ENCODE results near the gene LDLRAD3.

The LDLRAD3 gene

DNA sequence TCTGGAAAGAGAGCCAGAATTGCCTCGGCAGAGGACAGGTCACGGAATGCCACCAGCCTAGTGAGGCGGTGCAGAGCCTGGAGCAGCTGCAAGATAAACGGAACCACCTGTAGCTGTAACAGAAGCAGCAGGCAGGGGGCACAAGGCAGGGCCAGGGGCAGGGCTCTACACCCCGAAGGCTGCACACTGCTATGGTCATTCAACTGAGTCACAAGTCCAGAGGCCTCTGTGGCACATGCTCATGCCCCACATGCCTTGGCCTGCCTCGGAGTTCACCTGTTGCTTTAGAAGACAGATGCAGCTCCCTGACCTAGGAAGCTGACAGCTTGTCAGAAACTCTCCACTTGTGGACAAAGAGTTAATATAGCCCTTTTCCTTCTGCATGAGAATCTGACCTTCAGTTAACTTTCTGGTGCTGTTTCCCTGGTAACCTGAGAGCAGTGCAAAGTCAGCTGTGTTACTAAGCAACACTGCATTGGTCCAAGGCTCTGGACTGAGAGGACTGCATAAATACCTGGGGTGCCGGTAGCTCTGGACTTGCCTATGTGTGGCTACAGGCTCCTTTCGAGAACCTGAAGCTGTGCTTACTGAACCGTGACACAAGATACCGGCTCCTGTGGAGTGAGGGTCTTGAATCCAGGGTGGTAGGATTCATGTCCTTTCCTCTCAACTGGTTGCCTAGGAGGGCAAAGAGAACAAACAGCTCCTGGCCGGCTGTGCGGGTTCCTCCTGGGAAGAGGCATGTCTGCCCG lies 334.8 kb downstream of the LDLRAD3 start:
- DNase-seq (ENCODE audit: low spot score): no peak

DNA sequence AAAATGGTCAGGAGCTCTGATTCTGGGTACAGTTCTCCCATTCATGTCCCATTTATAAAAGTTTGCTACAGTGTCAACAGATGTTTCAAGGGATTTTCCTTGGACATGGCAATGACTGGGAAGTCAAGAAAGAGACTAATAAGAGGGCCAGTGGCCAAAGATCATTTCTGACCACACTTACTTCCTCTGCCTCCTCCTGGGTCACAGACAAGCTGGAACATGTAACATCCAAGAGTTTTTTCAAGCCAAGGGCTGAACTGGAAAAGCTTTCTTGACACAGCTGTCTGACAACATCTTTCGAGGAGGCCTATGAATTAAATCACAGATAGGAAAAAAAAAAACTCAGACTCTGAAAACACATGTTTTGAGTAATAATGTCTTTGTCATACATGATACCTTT lies 336.7 kb downstream of the LDLRAD3 start:
- no peak for DNase-seq (ENCODE audit: low spot score)
